SK-N-SH (cell line): Measurements from ENCODE around the gene MYBPH. TPM values are rescaled to one million over a fixed set of nuclear protein-coding genes. Genes with fewer than 3 reads are reported as not detected.
A peak's percentile ranks its signal among the peaks of the same experiment; 100 is the strongest.

Source experiments
- CTCF ChIA-PET: fragments of 300-600, 350-600 bp; formaldehyde crosslinking; extraction: SDS; loops from one replicate; lab custom pipeline; 2021; lab: Yijun Ruan, JAX
- POLR2A ChIA-PET: fragments of 350-600 bp; sonication (Branson Sonifier 250); formaldehyde crosslinking; extraction: SDS; loops from one replicate; lab custom pipeline; 2020; ENCODE audit warnings: antibody characterized with exemption, inconsistent platforms; lab: Yijun Ruan, JAX
- DNase-seq: peaks from one replicate; pipeline ENCODE4 v3.0.0; 2012
- H2AFZ ChIP-seq: fragments of 200-600 bp; sonication (generic); 2 replicates; pipeline ENCODE4 v1.8.1; 2016; ENCODE audit warnings: antibody characterized with exemption, mild to moderate bottlenecking, low read depth
- H3F3A ChIP-seq: fragments of 200-600 bp; sonication (generic); replicated peaks from 2 replicates; pipeline ENCODE3; 2016; ENCODE audit warnings: antibody characterized with exemption, mild to moderate bottlenecking; ENCODE audit not compliant: insufficient read depth
- H3K27ac ChIP-seq, 2 experiments: fragments of 200-500 bp in 1 of 2; fragments of 200-600 bp in 1 of 2; sonication (Bioruptor generic) in 1 of 2; sonication (generic), shearing (Covaris generic) in 1 of 2; 2 replicates each; pipeline versions ENCODE4 v1.5.1 to v1.6.1; 2014 to 2016; ENCODE audit warnings: low read depth in 2 of 2, inconsistent platforms in 1 of 2, low read length in 1 of 2, mild to moderate bottlenecking in 1 of 2, mixed read lengths in 1 of 2
- H3K27me3 ChIP-seq: fragments of 200-600 bp; sonication (generic), shearing (Covaris generic); 2 replicates; pipeline ENCODE4 v1.6.1; 2016; ENCODE audit warnings: mixed run types; ENCODE audit not compliant: insufficient read depth
- H3K36me3 ChIP-seq, 2 experiments: fragments of 200-500 bp in 1 of 2; fragments of 200-600 bp in 1 of 2; sonication (Bioruptor generic) in 1 of 2; sonication (generic) in 1 of 2; replicated peaks in 1 of 2; 2 replicates each; pipeline versions ENCODE3 to v1.5.1; 2014 to 2016; ENCODE audit warnings: low read length in 1 of 2, mild to moderate bottlenecking in 1 of 2; ENCODE audit not compliant: insufficient read depth in 2 of 2, control insufficient read depth in 1 of 2
- H3K4me1 ChIP-seq, 2 experiments: fragments of 200-500 bp in 1 of 2; fragments of 200-600 bp in 1 of 2; sonication (Bioruptor generic) in 1 of 2; sonication (generic), shearing (Covaris generic) in 1 of 2; 2 replicates each; pipeline versions ENCODE4 v1.5.1 to v1.6.1; 2014 to 2016; ENCODE audit warnings: low read depth in 1 of 2, low read length in 1 of 2, mixed run types in 1 of 2; ENCODE audit not compliant: insufficient read depth in 2 of 2, control insufficient read depth in 1 of 2
- H3K4me2 ChIP-seq: fragments of 200-600 bp; sonication (generic), shearing (Covaris generic); 2 replicates; pipeline ENCODE4 v1.6.1; 2017; ENCODE audit warnings: mixed run types
- H3K4me3 ChIP-seq, 2 experiments: fragments of 200-500 bp in 1 of 2; fragments of 200-600 bp in 1 of 2; sonication (Bioruptor generic) in 1 of 2; sonication (generic), shearing (Covaris generic) in 1 of 2; 2 replicates each; pipeline versions ENCODE4 v1.5.1 to v1.8.1; 2014 to 2016; ENCODE audit warnings: low read depth in 2 of 2, inconsistent platforms in 1 of 2, low read length in 1 of 2, mild to moderate bottlenecking in 1 of 2, mixed read lengths in 1 of 2, moderate library complexity in 1 of 2
- H3K79me2 ChIP-seq: fragments of 200-600 bp; sonication (generic); 2 replicates; pipeline ENCODE4 v1.8.1; 2017; ENCODE audit warnings: mild to moderate bottlenecking; ENCODE audit not compliant: insufficient read depth
- H3K9ac ChIP-seq: fragments of 200-600 bp; sonication (generic); 2 replicates; pipeline ENCODE4 v1.6.1; 2017; ENCODE audit warnings: mixed run types
- H3K9me2 ChIP-seq: fragments of 200-600 bp; sonication (generic); 2 replicates; pipeline ENCODE4 v1.6.1; 2017; ENCODE audit warnings: mixed run types
- H3K9me3 ChIP-seq: fragments of 200-600 bp; sonication (generic); 2 replicates; pipeline ENCODE4 v1.6.1; 2017; ENCODE audit warnings: mixed run types, mild to moderate bottlenecking, moderate library complexity
- H4K20me1 ChIP-seq: fragments of 200-600 bp; sonication (generic); 2 replicates; pipeline ENCODE4 v1.6.1; 2017; ENCODE audit warnings: mild to moderate bottlenecking, mixed run types; ENCODE audit not compliant: insufficient read depth
- EP300 ChIP-seq, 2 experiments: IDR thresholded peaks; 2 replicates each; pipeline versions ENCODE4 v1.4.0 to v1.6.1; 2012; ENCODE audit warnings: borderline replicate concordance in 1 of 2, low read depth in 1 of 2, low read length in 1 of 2
- FOSL2 ChIP-seq: IDR thresholded peaks from 2 replicates; pipeline ENCODE4 v1.4.0; 2012; ENCODE audit warnings: low read depth, mild to moderate bottlenecking, moderate library complexity, borderline replicate concordance
- FOXJ3 ChIP-seq: sonication (generic); formaldehyde crosslinking; IDR thresholded peaks from 2 replicates; pipeline ENCODE4 v1.5.1; 2020; ENCODE audit warnings: mild to moderate bottlenecking, missing genetic modification reagents
- GABPA ChIP-seq: IDR thresholded peaks from 2 replicates; pipeline ENCODE4 v1.4.0; 2012; ENCODE audit warnings: low read depth, mild to moderate bottlenecking
- GATA2 ChIP-seq: sonication (generic); formaldehyde crosslinking; IDR thresholded peaks from 2 replicates; pipeline ENCODE4 v1.5.0; 2020; ENCODE audit warnings: mild to moderate bottlenecking, missing genetic modification reagents
- IRF3 ChIP-seq: fragments of 150-350 bp; IDR thresholded peaks from 2 replicates; pipeline ENCODE4 v1.6.1; 2016; ENCODE audit warnings: mild to moderate bottlenecking, low read depth, low read length
- JUND ChIP-seq: IDR thresholded peaks from 2 replicates; pipeline ENCODE4 v1.4.0; 2012
- NFIC ChIP-seq: IDR thresholded peaks from 2 replicates; pipeline ENCODE4 v1.4.0; 2012; ENCODE audit warnings: borderline replicate concordance
- NRF1 ChIP-seq: IDR thresholded peaks from 2 replicates; pipeline ENCODE4 v1.6.1; 2012; ENCODE audit warnings: low read depth, mild to moderate bottlenecking, low read length
- PBX3 ChIP-seq: IDR thresholded peaks from 2 replicates; pipeline ENCODE4; 2012
- POLR2AphosphoS5 ChIP-seq: IDR thresholded peaks from 2 replicates; pipeline ENCODE4 v1.6.1; 2012; ENCODE audit warnings: low read depth, low read length
- REST ChIP-seq: IDR thresholded peaks from 2 replicates; pipeline ENCODE4 v1.6.1; 2012; ENCODE audit warnings: mild to moderate bottlenecking, low read depth, low read length, moderate library complexity
- RXRA ChIP-seq: IDR thresholded peaks from 2 replicates; pipeline ENCODE4 v1.4.0; 2012; ENCODE audit warnings: low read depth, mild to moderate bottlenecking, borderline replicate concordance
- SIN3A ChIP-seq: IDR thresholded peaks from 2 replicates; pipeline ENCODE4 v1.6.1; 2012; ENCODE audit warnings: low read depth, mild to moderate bottlenecking, low read length, moderate library complexity, borderline replicate concordance
- SMC3 ChIP-seq: IDR thresholded peaks from 2 replicates; pipeline ENCODE4 v1.6.1; 2012; ENCODE audit warnings: low read depth, low read length, improper control_type of control experiment
- TCF12 ChIP-seq: IDR thresholded peaks from 2 replicates; pipeline ENCODE4 v1.4.0; 2012
- YY1 ChIP-seq: IDR thresholded peaks from 2 replicates; pipeline ENCODE4 v1.4.0; 2012; ENCODE audit warnings: low read depth, mild to moderate bottlenecking
- WGBS: methylation state at CpG from one replicate; pipeline ENCODE4 v1.1.6; 2017; ENCODE audit warnings: low lambda C conversion rate; 5-methylcytosine and 5-hydroxymethylcytosine counted together
- polyA plus RNA-seq, 3 experiments: library from polyadenylated mRNA; depleted of rRNA; stranded (reverse); fragments of >200 nt; gene quantifications; 2 replicates each; pipeline ENCODE4 v1.2.3, GENCODE V29; 2012
- TF ChIP-seq, protein P1 (sequence below): IDR thresholded peaks from 2 replicates; pipeline ENCODE4 v1.4.0; 2012; ENCODE audit warnings: low read depth, borderline replicate concordance
- TF ChIP-seq, protein P2 (sequence below): fragments of 150-350 bp; IDR thresholded peaks from 2 replicates; pipeline ENCODE4 v1.6.1; 2017; ENCODE audit warnings: antibody characterized with exemption, low read length, low read depth, borderline replicate concordance

The MYBPH gene
- polyA plus RNA-seq, 1 of the 3 experiments (the other 2 are of a cell fraction) = 0.12 TPM

GRCh38 chr1:203145321-203146041 lies 30.1 kb downstream of the MYBPH start (continued):
- TF ChIP-seq, protein P1, sequence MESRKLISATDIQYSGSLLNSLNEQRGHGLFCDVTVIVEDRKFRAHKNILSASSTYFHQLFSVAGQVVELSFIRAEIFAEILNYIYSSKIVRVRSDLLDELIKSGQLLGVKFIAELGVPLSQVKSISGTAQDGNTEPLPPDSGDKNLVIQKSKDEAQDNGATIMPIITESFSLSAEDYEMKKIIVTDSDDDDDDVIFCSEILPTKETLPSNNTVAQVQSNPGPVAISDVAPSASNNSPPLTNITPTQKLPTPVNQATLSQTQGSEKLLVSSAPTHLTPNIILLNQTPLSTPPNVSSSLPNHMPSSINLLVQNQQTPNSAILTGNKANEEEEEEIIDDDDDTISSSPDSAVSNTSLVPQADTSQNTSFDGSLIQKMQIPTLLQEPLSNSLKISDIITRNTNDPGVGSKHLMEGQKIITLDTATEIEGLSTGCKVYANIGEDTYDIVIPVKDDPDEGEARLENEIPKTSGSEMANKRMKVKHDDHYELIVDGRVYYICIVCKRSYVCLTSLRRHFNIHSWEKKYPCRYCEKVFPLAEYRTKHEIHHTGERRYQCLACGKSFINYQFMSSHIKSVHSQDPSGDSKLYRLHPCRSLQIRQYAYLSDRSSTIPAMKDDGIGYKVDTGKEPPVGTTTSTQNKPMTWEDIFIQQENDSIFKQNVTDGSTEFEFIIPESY = no peak
- TF ChIP-seq JUND = no peak
- no peak for TF ChIP-seq POLR2AphosphoS5
- no peak for TF ChIP-seq GABPA
- no peak for TF ChIP-seq SIN3A
- no peak for TF ChIP-seq SMC3
- no peak for TF ChIP-seq TCF12
- no peak for TF ChIP-seq FOSL2
- TF ChIP-seq NRF1 = no peak
- no peak for TF ChIP-seq IRF3
- TF ChIP-seq RXRA = no peak

DNA sequence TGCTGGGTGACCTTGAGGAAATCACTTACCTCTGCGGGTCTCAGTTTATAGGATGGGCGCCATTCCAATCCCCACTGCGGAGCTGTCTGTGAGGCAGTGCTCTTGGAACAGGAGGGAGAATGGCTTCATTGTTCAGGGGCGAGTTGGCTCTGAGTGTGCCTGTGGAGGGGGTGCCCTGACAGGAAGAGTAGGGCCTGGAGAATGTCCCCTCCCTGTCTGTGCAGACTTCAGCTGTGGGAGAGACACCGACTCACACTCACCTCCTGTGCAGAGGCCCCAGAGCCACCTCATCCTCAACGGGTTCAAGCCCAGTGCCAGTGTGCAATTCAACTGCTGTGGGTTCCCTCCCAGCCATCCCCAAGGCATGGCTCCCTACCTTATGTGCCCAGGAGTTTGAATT lies 31.0 kb downstream of the MYBPH start:
- Histone ChIP-seq H3K4me3 (no peak overlapping the region), H3K9me3 (no peaks in the 10 kb centered on the region), H2AFZ (no peak overlapping the region), H3F3A (no peaks in the 10 kb centered on the region), H3K9ac (no peak overlapping the region), H3K36me3 (no peaks in the 10 kb centered on the region), H3K4me2 (no peak overlapping the region), H3K4me1 (peaks cover 4 to 42% of the 10 kb centered on the region in 2 experiments; a peak in 1 of 4 replicates), H4K20me1 (no peaks in the 10 kb centered on the region), H3K9me2 (no peaks in the 10 kb centered on the region), H3K79me2 (no peaks in the 10 kb centered on the region), H3K27me3 (no peaks in the 10 kb centered on the region), H3K27ac (no peak overlapping the region)
- POLR2A ChIA-PET = no interaction called here
- CTCF ChIA-PET = interaction anchor here (1.4 kb wide), 1 partner anchor 72 kb away, joined by 4 read pairs; no protein-coding TSS in a partner anchor
- WGBS = 48% methylated on average over 3 of the region's 6 CpGs
- no peak for DNase-seq
- 0 out of 2 replicates have a peak, but pooled peaks have one; percentile 17 for TF ChIP-seq YY1
- TF ChIP-seq REST = no peak
- no peak for TF ChIP-seq GABPA
- TF ChIP-seq SMC3 = no peak
- TF ChIP-seq SIN3A = no peak
- no peak for TF ChIP-seq FOXJ3
- TF ChIP-seq TCF12 = peak; percentile 63
- TF ChIP-seq, protein P2, sequence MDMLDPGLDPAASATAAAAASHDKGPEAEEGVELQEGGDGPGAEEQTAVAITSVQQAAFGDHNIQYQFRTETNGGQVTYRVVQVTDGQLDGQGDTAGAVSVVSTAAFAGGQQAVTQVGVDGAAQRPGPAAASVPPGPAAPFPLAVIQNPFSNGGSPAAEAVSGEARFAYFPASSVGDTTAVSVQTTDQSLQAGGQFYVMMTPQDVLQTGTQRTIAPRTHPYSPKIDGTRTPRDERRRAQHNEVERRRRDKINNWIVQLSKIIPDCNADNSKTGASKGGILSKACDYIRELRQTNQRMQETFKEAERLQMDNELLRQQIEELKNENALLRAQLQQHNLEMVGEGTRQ = no peak
- no peak for TF ChIP-seq IRF3
- TF ChIP-seq NFIC = peak; percentile 56
- TF ChIP-seq EP300 (IDR thresholded peaks at IDR 0.05; ENCODE audit: borderline replicate concordance in 1 of 2, low read depth in 1 of 2, low read length in 1 of 2) = no peak; a peak in 1 of 4 replicates
- no peak for TF ChIP-seq FOSL2
- TF ChIP-seq JUND = no peak
- TF ChIP-seq POLR2AphosphoS5 = no peak
- peak; percentile 14; the same call in 1 of the 2 replicates for TF ChIP-seq PBX3
- TF ChIP-seq GATA2 (CRISPR knock-in tag) = no peak
